Stimulated activated CD4-positive, alpha-beta T cell treated with anti-CD3 and anti-CD28 coated beads, TNF-alpha, amount 100 ng/mL, for 4 hours (primary cell): ENCODE measurements around the gene ZNF333.
"Not testable (repeated sequence)": the region's sequence is repeated elsewhere in the genome, so short reads cannot be mapped to it uniquely, and the experiment has no call there.

Source experiments
- DNase-seq, 3 experiments: peaks; one replicate each; pipeline ENCODE4 v3.0.0-alpha.2; 2020; ENCODE audit warnings: low read depth in 3 of 3

The ZNF333 gene

GRCh38 chr19:14699641-14700040 is 9.8 kb downstream of the ZNF333 start:
- no peak for DNase-seq

- DNase-seq = no peak
These were observed 11.0 kb downstream of the ZNF333 start for GRCh38 chr19:14700711-14701375.

GRCh38 chr19:14703833-14704232 is 14.0 kb downstream of the ZNF333 start:
- DNase-seq = no peak

GRCh38 chr19:14704450-14704849 is 14.6 kb downstream of the ZNF333 start:
- no peak for DNase-seq

GRCh38 chr19:14715841-14716240 is 26.0 kb downstream of the ZNF333 start:
- DNase-seq = no peak

GRCh38 chr19:14718522-14719116 is 28.8 kb downstream of the ZNF333 start:
- no peak for DNase-seq

GRCh38 chr19:14719162-14719561 is 29.3 kb downstream of the ZNF333 start:
- DNase-seq = no peak

- DNase-seq = no peak
These were observed 32.3 kb downstream of the ZNF333 start for GRCh38 chr19:14722127-14722526.

GRCh38 chr19:14728595-14728994 is 38.7 kb downstream of the ZNF333 start:
- DNase-seq = no peak

- no peak for DNase-seq
These were observed 41.4 kb downstream of the ZNF333 start for GRCh38 chr19:14731200-14731599.

- no peak for DNase-seq
These were observed 42.7 kb downstream of the ZNF333 start for GRCh38 chr19:14732510-14732909.

- no peak for DNase-seq
These were observed 43.7 kb downstream of the ZNF333 start for GRCh38 chr19:14733574-14733973.

- DNase-seq = no peak
These were observed 46.1 kb downstream of the ZNF333 start for GRCh38 chr19:14735915-14736314.

GRCh38 chr19:14746886-14747285 is 57.0 kb downstream of the ZNF333 start:
- no peak for DNase-seq

GRCh38 chr19:14748601-14749000 is 58.8 kb downstream of the ZNF333 start:
- DNase-seq = no peak

GRCh38 chr19:14758816-14759215 is 69.0 kb downstream of the ZNF333 start:
- DNase-seq = no peak

GRCh38 chr19:14761607-14762006 is 71.8 kb downstream of the ZNF333 start:
- no peak for DNase-seq

- DNase-seq = no peak
These were observed 72.3 kb downstream of the ZNF333 start for GRCh38 chr19:14762111-14762510.

- no peak for DNase-seq
These were observed 73.8 kb downstream of the ZNF333 start for GRCh38 chr19:14763497-14764145.

GRCh38 chr19:14764401-14764800 is 74.6 kb downstream of the ZNF333 start:
- DNase-seq = no peak

- DNase-seq = not testable (repeated sequence)
These were observed 75.6 kb downstream of the ZNF333 start for GRCh38 chr19:14765403-14765802.

GRCh38 chr19:14765841-14766240 is 76.0 kb downstream of the ZNF333 start:
- not testable (repeated sequence) for DNase-seq

GRCh38 chr19:14767466-14767971 is 77.7 kb downstream of the ZNF333 start:
- DNase-seq = no peak
